ENCODE results near the gene TTC6. TPM values are rescaled to one million over a fixed set of nuclear protein-coding genes. Genes with fewer than 3 reads are reported as not detected.

TTC6 gene
- total and polyA plus RNA-seq, 10 donors: not detected

DNA sequence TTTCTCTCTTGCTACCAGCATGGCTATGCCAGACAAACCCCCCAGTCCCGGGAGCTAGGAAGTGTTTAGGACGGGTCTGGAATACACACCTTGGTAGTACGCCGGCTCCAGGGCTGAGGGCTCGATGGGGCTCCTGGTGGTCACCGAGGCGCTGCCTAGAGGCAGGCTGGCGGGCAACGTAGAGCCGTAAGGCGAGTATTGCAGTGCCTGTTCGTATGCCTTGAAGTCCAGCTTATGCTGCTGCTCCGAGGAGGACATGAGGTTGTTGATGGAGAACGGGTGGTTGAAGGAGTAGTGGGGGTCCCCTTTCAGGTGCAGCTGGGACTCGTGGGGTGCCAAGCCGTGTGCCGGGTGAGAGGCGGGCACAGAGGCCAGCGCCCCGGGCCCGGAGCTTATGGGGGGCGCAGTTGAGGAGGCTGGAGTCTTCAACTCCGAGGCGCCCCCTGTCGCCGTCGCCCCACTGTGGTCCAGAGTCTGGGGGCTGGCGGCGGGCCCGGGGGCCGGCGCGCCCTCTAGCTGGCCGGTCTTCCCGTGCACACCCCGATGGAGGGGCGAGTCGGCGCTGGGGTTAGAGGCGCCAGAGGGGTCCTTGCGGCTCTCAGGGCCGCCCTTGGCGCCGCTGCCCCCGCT is 4.0 kb upstream of the TTC6 start:
- Histone ChIP-seq H3K4me1 (peaks cover 9 to 41% (median 24%) of the 10 kb centered on the region in 6 donors), H3K4me3 (peak overlapping the region in 2 of 8 donors; percentile 3 to 14), H3K27ac (no peak overlapping the region), H3K27me3 (replicated peaks in 1 of 7) (peaks cover 22 to 100% (median 94%) of the 10 kb centered on the region in 7 donors), H3K9me3 (peaks cover 0 to 24% (median 0%) of the 10 kb centered on the region in 8 donors), H3K36me3 (no peaks in the 10 kb centered on the region)
- TF ChIP-seq POLR2AphosphoS5 (IDR thresholded peaks at IDR 0.05) (no peak), POLR2A (IDR thresholded peaks at IDR 0.05) (no peak)
- TF ChIP-seq, protein P1, sequence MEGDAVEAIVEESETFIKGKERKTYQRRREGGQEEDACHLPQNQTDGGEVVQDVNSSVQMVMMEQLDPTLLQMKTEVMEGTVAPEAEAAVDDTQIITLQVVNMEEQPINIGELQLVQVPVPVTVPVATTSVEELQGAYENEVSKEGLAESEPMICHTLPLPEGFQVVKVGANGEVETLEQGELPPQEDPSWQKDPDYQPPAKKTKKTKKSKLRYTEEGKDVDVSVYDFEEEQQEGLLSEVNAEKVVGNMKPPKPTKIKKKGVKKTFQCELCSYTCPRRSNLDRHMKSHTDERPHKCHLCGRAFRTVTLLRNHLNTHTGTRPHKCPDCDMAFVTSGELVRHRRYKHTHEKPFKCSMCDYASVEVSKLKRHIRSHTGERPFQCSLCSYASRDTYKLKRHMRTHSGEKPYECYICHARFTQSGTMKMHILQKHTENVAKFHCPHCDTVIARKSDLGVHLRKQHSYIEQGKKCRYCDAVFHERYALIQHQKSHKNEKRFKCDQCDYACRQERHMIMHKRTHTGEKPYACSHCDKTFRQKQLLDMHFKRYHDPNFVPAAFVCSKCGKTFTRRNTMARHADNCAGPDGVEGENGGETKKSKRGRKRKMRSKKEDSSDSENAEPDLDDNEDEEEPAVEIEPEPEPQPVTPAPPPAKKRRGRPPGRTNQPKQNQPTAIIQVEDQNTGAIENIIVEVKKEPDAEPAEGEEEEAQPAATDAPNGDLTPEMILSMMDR (IDR thresholded peaks at IDR 0.05 in 8 of 11, conservative IDR thresholded peaks at IDR 0.05 in 3 of 11): no peak
- intact Hi-C loops (cut with DNase I; ENCODE audit: low total_unique reads): no loop called here
- DNase-seq: no peak
- 6 to 10% (median 7%) methylated on average over 26 to 45 of the region's 45 CpGs for WGBS, 5 donors

DNA sequence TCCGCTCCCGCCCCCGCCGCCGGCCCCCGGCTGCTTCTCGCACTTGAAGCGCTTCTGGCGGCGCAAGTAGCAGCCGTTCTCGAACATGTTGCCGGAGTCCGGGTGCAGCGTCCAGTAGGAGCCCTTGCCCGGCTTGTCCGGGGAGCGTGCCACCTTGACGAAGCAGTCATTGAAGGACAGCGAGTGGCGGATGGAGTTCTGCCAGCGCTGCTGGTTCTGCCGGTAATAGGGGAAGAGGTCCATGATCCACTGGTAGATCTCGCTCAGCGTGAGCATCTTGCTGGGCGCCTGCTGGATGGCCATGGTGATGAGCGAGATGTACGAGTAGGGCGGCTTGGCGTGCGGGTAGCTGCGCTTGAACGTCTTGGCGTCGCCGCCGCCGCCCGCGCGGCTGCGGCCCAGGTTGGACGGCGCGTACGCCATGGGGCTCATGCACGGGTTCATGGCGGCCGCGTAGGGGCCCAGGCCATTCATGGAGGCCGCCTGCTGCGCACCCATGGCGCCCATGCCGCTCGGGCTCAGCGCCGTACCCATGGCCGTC is 3.4 kb upstream of the TTC6 start:
- Histone ChIP-seq H3K4me3 (peak overlapping the region in 2 of 8 donors; percentile 3 to 14), H3K27me3 (replicated peaks in 1 of 7) (peaks cover 22 to 100% (median 94%) of the 10 kb centered on the region in 7 donors), H3K9me3 (peaks cover 0 to 24% (median 0%) of the 10 kb centered on the region in 8 donors), H3K36me3 (no peaks in the 10 kb centered on the region), H3K27ac (no peak overlapping the region), H3K4me1 (peaks cover 9 to 42% (median 24%) of the 10 kb centered on the region in 6 donors)
- TF ChIP-seq, protein P1 (IDR thresholded peaks at IDR 0.05 in 8 of 11, conservative IDR thresholded peaks at IDR 0.05 in 3 of 11): no peak
- TF ChIP-seq POLR2AphosphoS5 (IDR thresholded peaks at IDR 0.05) (no peak), POLR2A (IDR thresholded peaks at IDR 0.05) (no peak)
- intact Hi-C loops (cut with DNase I; ENCODE audit: low total_unique reads): no loop called here
- no peak for DNase-seq
- WGBS, 5 donors: 6 to 10% (median 9%) methylated on average over 15 to 58 of the region's 58 CpGs

DNA sequence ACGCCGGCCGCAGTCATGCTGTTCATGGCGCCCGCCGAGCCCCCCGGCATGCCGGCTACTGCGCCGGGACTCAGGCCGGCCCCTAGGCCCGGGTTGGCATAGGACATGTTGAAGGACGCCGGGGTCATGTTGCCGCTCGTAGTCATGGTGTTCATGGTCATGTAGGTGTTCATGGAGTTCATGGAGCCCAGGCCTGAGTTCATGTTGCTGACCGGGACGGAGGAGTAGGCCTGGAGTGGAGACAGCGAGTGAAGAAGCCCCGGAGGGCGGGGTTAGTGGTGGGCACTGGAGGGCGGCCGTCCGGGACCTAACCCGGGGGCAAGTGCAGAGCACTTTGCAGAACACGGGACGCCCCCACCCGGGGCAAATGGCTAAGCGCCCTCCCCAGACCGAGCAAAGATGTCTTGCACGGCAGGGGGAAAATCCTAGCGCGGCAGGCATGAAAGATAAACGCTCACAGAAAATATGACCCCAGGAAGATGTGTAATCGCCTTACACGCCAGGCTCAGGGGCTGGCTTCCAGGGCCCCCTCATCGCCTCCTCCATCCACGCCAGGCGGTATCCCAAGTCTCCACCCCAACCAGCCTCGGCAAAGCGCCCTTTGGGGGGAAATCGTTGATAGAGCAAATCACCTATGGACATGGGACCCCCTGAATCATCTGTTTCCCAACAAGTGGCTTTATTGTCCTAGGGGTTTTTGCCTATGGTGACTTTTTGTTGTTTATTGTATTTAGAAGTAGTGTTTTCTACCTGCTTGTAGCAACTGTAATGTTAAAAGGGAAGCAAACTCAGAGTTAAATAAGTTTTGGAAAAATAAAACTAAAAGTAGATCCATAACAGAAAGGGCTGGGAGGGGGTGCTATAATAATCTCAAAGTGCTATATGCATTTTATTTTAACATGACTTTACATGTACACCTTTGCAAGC is 2.7 kb upstream of the TTC6 start:
- Histone ChIP-seq H3K4me1 (peaks cover 9 to 40% (median 25%) of the 10 kb centered on the region in 6 donors), H3K27ac (no peak overlapping the region), H3K36me3 (no peaks in the 10 kb centered on the region), H3K27me3 (replicated peaks in 1 of 7) (peaks cover 22 to 100% (median 95%) of the 10 kb centered on the region in 7 donors), H3K4me3 (no peak overlapping the region), H3K9me3 (peaks cover 0 to 23% (median 0%) of the 10 kb centered on the region in 8 donors)
- TF ChIP-seq POLR2AphosphoS5 (IDR thresholded peaks at IDR 0.05): no peak
- no peak for TF ChIP-seq POLR2A (IDR thresholded peaks at IDR 0.05)
- TF ChIP-seq, protein P1 (IDR thresholded peaks at IDR 0.05 in 8 of 11, conservative IDR thresholded peaks at IDR 0.05 in 3 of 11): no peak
- intact Hi-C loops (cut with DNase I; ENCODE audit: low total_unique reads): no loop called here
- no peak for DNase-seq
- whole genome bisulfite sequencing, 5 donors: 9 to 17% (median 13%) methylated on average over 24 to 42 of the region's 42 CpGs
